ENCODE measurements around the gene SLC14A1.

DNA sequence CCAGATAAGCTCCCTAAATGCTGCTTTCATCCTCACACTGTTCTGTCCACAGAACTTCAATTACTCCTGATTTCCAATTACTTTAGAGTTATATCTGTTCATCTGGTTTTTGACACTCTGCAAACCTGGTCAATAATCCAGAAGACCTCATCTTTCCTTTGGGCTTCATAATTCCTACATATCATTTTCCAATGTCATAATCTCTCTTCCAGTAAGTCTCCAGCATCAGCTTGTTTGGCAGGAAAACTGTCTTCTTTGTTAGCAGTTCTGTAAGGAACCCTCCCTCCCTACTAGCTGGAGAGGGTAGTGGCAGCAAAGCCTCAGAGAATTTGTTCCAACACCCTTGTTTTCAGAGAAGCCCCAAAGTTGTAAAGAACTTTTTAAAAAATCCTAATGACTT, 11.9 kb upstream of the SLC14A1 start:
- TF ChIP-seq, protein P1, sequence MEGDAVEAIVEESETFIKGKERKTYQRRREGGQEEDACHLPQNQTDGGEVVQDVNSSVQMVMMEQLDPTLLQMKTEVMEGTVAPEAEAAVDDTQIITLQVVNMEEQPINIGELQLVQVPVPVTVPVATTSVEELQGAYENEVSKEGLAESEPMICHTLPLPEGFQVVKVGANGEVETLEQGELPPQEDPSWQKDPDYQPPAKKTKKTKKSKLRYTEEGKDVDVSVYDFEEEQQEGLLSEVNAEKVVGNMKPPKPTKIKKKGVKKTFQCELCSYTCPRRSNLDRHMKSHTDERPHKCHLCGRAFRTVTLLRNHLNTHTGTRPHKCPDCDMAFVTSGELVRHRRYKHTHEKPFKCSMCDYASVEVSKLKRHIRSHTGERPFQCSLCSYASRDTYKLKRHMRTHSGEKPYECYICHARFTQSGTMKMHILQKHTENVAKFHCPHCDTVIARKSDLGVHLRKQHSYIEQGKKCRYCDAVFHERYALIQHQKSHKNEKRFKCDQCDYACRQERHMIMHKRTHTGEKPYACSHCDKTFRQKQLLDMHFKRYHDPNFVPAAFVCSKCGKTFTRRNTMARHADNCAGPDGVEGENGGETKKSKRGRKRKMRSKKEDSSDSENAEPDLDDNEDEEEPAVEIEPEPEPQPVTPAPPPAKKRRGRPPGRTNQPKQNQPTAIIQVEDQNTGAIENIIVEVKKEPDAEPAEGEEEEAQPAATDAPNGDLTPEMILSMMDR (optimal IDR thresholded peaks at IDR 0.05 in 1 of 3, IDR thresholded peaks at IDR 0.05 in 1 of 3, conservative IDR thresholded peaks at IDR 0.05 in 1 of 3; ENCODE audit: extremely low read depth in 1 of 3, insufficient read depth in 2 of 3, low read length in 3 of 3): no peak
- TF ChIP-seq EZH2 (IDR thresholded peaks at IDR 0.05; ENCODE audit: low read length): no peak
